ENCODE results near the gene SNAPIN.

Gene SNAPIN

GRCh38 chr1:153678519-153679336 is 20.2 kb downstream of the SNAPIN start, which contains the start of gene NPR1:
Gene NPR1, plus strand, starts transcription at chr1:153678688. Its CDS starts 421 bp downstream, at chr1:153679109.
- DNase-seq (ENCODE audit: low read depth, low spot score) = no peak

GRCh38 chr1:153679337-153680119 is 21.0 kb downstream of the SNAPIN start:
- no peak for DNase-seq (ENCODE audit: low read depth, low spot score)

- DNase-seq (ENCODE audit: low read depth, low spot score) = no peak
These were observed 21.6 kb downstream of the SNAPIN start for GRCh38 chr1:153680120-153680403.

- DNase-seq (ENCODE audit: low read depth, low spot score) = no peak
These were observed 24.2 kb downstream of the SNAPIN start for GRCh38 chr1:153682730-153683129.

- DNase-seq (ENCODE audit: low read depth, low spot score) = no peak
These were observed 25.4 kb downstream of the SNAPIN start for GRCh38 chr1:153683854-153684253.

- no peak for DNase-seq (ENCODE audit: low read depth, low spot score)
These were observed 26.4 kb downstream of the SNAPIN start for GRCh38 chr1:153684892-153685291.

- DNase-seq (ENCODE audit: low read depth, low spot score) = no peak
These were observed 27.2 kb downstream of the SNAPIN start for GRCh38 chr1:153685544-153686340.

- no peak for DNase-seq (ENCODE audit: low read depth, low spot score)
These were observed 29.0 kb downstream of the SNAPIN start for GRCh38 chr1:153687346-153688125.

- DNase-seq (ENCODE audit: low read depth, low spot score) = no peak
These were observed 29.8 kb downstream of the SNAPIN start for GRCh38 chr1:153688276-153688675.

GRCh38 chr1:153688736-153689328 is 30.3 kb downstream of the SNAPIN start:
- DNase-seq (ENCODE audit: low read depth, low spot score) = no peak

GRCh38 chr1:153693466-153693865 is 35.0 kb downstream of the SNAPIN start:
- DNase-seq (ENCODE audit: low read depth, low spot score) = no peak

GRCh38 chr1:153696741-153697140 is 38.2 kb downstream of the SNAPIN start:
- DNase-seq (ENCODE audit: low read depth, low spot score) = no peak

GRCh38 chr1:153697191-153698019 is 38.9 kb downstream of the SNAPIN start:
- DNase-seq (ENCODE audit: low read depth, low spot score) = no peak

- no peak for DNase-seq (ENCODE audit: low read depth, low spot score)
These were observed 39.8 kb downstream of the SNAPIN start for GRCh38 chr1:153698020-153698922.

- DNase-seq (ENCODE audit: low read depth, low spot score) = no peak
These were observed 40.6 kb downstream of the SNAPIN start for GRCh38 chr1:153698923-153699714.

- DNase-seq (ENCODE audit: low read depth, low spot score) = no peak
These were observed 41.3 kb downstream of the SNAPIN start for GRCh38 chr1:153699768-153700167.

GRCh38 chr1:153705484-153705883 is 47.0 kb downstream of the SNAPIN start:
- DNase-seq (ENCODE audit: low read depth, low spot score) = no peak

GRCh38 chr1:153711026-153711425 is 52.5 kb downstream of the SNAPIN start:
- no peak for DNase-seq (ENCODE audit: low read depth, low spot score)

Data from smooth muscle cell of the brain vasculature (primary cell).